Fibroblast of mammary gland (primary cell): ENCODE measurements around the gene FCHSD2.

Experiments used
- DNase-seq: peaks from one replicate; pipeline ENCODE4 v3.0.0-alpha.2; 2010; ENCODE audit warnings: low read depth
- H3K4me3 ChIP-seq: 2 replicates; pipeline ENCODE4 v1.5.1; 2011; ENCODE audit warnings: low read depth, mild to moderate bottlenecking, low read length, moderate library complexity; ENCODE audit not compliant: control insufficient read depth
- TF ChIP-seq, protein P1 (sequence below): conservative IDR thresholded peaks from 2 replicates; pipeline ENCODE4 v1.5.1; 2011; ENCODE audit warnings: low read depth, low read length, inconsistent platforms; ENCODE audit not compliant: control insufficient read depth, insufficient read depth

FCHSD2 gene

DNA sequence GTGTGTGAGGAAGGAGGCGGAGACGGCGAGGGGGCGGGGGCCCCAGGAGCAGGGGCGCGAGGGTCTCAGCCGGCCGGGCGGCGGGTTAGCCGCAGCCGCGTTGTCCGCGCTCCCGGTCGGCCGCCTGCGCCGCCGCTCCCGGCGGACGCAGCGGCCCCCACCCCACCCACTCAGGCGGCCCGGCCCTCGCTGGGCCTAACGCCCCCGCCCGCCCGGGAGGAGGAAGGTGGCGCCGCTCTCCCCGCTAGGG, at the start of gene FCHSD2:
FCHSD2 (minus strand) TSS at position 191 of the 250 bp plus-strand sequence. CDS start 441 bp downstream, outside the sequence.
- peak within 1 kb of the TSS; percentile 90 for H3K4me3 ChIP-seq
- TF ChIP-seq, protein P1, sequence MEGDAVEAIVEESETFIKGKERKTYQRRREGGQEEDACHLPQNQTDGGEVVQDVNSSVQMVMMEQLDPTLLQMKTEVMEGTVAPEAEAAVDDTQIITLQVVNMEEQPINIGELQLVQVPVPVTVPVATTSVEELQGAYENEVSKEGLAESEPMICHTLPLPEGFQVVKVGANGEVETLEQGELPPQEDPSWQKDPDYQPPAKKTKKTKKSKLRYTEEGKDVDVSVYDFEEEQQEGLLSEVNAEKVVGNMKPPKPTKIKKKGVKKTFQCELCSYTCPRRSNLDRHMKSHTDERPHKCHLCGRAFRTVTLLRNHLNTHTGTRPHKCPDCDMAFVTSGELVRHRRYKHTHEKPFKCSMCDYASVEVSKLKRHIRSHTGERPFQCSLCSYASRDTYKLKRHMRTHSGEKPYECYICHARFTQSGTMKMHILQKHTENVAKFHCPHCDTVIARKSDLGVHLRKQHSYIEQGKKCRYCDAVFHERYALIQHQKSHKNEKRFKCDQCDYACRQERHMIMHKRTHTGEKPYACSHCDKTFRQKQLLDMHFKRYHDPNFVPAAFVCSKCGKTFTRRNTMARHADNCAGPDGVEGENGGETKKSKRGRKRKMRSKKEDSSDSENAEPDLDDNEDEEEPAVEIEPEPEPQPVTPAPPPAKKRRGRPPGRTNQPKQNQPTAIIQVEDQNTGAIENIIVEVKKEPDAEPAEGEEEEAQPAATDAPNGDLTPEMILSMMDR: no peak
- no peak for DNase-seq

DNA sequence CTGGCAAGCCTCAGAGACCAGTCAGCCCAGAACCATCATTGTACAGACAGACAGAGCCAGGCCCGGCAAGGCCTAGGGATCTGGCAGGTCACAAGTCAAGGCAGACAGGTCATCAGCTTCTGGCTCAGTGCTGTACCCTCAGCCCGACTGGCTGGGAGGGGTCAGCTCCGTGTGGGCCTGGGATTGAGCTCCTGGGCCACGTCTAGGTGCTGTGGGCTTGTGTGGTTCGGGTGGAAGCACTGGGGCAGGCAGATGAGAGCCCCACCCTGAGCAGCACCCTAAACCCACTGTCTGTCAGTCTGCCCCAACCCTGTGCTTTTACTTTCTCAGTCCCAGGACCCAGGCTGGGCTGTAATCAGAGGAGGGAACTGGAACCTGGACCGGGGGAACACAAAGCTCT, 49.0 kb upstream of the FCHSD2 start:
- TF ChIP-seq, protein P1: no peak

DNA sequence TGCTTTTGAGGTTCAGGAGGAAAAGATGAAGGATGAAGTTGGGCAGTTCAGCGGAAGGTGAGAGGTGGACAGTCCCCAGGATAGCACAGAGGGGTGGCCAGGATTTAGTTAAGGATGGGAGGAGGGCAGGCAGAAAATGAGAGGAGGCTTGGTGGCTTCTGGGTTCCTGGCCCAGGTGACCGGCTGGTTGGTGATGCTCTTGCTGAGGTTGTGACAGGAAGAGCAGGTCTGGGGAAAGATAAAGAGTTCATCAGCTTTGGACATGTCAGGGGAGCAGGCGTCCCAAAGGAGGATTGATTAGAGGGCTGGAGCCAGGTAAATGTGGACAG, 48.4 kb upstream of the FCHSD2 start:
- TF ChIP-seq, protein P1: no peak
- no peak overlapping the region for H3K4me3 ChIP-seq
- no peak for DNase-seq

More for the DNA sequence above, 49.0 kb upstream of the FCHSD2 start:
- H3K4me3 ChIP-seq: no peak overlapping the region
- no peak for DNase-seq

DNA sequence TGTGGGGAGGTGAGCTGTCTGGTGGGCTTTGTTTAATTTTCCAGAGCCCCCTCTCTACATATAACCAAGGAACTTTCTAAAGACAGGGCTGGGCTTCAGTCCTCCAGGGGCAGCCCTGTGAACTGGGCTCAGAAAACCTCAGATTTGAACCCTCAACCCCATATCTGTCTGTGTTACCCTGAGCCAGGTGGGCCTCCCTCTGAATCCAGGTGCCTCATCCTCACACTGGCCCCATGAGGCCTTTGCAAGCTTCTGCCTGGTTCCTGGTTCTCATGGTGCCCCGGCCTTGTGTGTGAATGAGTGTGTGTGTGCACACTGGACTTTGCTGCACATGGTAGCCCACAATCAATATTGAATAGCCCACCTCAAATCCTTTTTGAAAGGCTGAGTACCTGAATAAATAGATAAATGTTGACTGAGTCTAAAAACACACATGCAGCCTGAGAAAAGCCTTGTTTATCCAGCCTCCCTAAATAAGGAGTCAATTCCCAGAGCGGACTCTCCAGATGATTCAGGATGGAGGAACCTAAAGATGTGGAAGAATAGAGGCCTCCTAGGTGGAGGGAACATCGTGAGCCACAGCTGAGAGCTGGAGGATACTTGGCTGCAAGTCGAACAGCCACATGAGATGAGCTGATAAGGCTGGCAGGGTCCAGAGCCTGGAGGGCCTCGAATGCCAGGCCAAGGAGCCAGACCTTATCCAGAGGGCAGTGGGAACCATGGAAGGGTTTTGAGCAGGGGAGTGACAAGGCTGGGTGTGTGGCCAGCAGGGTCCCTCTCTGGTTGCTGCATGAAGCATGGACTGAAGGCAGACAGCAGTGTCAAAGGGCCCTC, 47.8 kb upstream of the FCHSD2 start:
- H3K4me3 ChIP-seq: no peak overlapping the region
- no peak for DNase-seq
- TF ChIP-seq, protein P1: no peak

DNA sequence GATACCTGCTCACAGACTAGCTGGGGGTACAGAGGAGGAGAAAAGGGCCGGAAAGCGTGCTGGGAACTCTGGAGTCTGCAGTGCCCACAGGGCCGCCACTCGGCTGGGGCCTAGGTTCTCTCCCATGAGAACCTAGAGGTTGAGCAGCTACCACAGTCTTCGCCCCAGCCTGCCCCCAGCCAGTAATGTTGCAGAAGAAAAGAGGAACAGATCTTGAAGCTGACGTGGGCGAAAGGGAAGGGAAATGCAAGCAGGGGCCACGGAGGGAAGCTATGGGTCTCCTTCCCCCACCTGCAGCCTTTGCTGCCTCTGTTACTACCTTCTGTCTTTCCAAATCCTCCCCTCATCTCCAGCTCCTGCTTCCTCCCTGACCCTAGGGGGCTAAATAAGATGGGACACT, 47.2 kb upstream of the FCHSD2 start:
- TF ChIP-seq, protein P1: no peak
- no peak overlapping the region for H3K4me3 ChIP-seq

DNA sequence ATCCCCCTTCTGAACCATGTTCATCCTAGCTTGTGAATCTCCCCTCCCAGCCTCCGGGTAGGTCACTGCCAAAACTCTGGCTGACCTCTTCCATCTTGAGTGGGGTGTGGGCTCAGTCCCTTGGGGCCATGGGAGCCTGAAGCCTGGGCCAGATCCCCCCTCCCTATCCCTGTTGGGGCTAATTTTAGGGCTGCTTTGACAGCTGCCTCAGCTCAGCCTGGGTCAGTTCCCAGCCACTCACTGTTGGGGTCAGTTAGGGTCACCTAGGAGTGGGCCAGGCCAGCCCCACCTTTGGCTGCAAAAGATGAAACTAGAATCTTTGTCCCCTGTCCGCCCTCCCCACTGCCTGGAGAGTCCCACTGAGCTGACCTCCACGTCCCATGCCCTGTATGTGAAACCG, 46.2 kb upstream of the FCHSD2 start:
- TF ChIP-seq, protein P1: no peak
- no peak overlapping the region for H3K4me3 ChIP-seq
- no peak for DNase-seq

More for the DNA sequence above, 47.2 kb upstream of the FCHSD2 start:
- no peak for DNase-seq
